HEK293T (cell line): ENCODE data around the gene TBX20.

Source experiments
- BHLHE40 ChIP-seq: fragments of 450-650 bp; IDR thresholded peaks from 2 replicates; pipeline ENCODE4 v1.6.1; 2016; ENCODE audit warnings: mild to moderate bottlenecking, moderate library complexity, borderline replicate concordance
- CTBP1 ChIP-seq: fragments of 450-650 bp; IDR thresholded peaks from 2 replicates; pipeline ENCODE4 v1.6.1; 2016; ENCODE audit warnings: borderline replicate concordance
- ELF4 ChIP-seq: fragments of 450-650 bp; IDR thresholded peaks from 2 replicates; pipeline ENCODE4 v1.6.1; 2017; ENCODE audit warnings: antibody characterized with exemption
- FOXA1 ChIP-seq: fragments of 450-650 bp; IDR thresholded peaks from 2 replicates; pipeline ENCODE4 v1.6.1; 2016; ENCODE audit warnings: mild to moderate bottlenecking
- FOXK2 ChIP-seq: fragments of 450-650 bp; IDR thresholded peaks from 2 replicates; pipeline ENCODE4 v1.6.1; 2016; ENCODE audit warnings: mild to moderate bottlenecking
- FOXM1 ChIP-seq: fragments of 450-650 bp; IDR thresholded peaks from 2 replicates; pipeline ENCODE4 v1.6.1; 2017; ENCODE audit warnings: mild to moderate bottlenecking, borderline replicate concordance
- HDGF ChIP-seq: fragments of 450-650 bp; IDR thresholded peaks from 2 replicates; pipeline ENCODE4 v1.6.1; 2017; ENCODE audit warnings: antibody characterized with exemption, borderline replicate concordance
- L3MBTL2 ChIP-seq: fragments of 450-650 bp; conservative IDR thresholded peaks from 2 replicates; pipeline ENCODE4 v1.6.1; 2016; ENCODE audit warnings: mild to moderate bottlenecking
- LEF1 ChIP-seq: fragments of 450-650 bp; IDR thresholded peaks from 2 replicates; pipeline ENCODE4 v1.6.1; 2017; ENCODE audit warnings: mild to moderate bottlenecking, borderline replicate concordance
- SP1 ChIP-seq: fragments of 450-650 bp; IDR thresholded peaks from 2 replicates; pipeline ENCODE4 v1.6.1; 2017
- SUZ12 ChIP-seq: fragments of 450-650 bp; IDR thresholded peaks from 2 replicates; pipeline ENCODE4 v1.6.1; 2016; ENCODE audit warnings: mild to moderate bottlenecking
- TARDBP ChIP-seq: fragments of 450-650 bp; IDR thresholded peaks from 2 replicates; pipeline ENCODE4 v1.6.1; 2016
- TF ChIP-seq, protein P1 (sequence below): fragments of 450-650 bp; IDR thresholded peaks from 2 replicates; pipeline ENCODE4 v1.6.1; 2016

- no peak for TF ChIP-seq L3MBTL2
- TF ChIP-seq CTBP1: no peak
- no peak for TF ChIP-seq BHLHE40
- TF ChIP-seq HDGF: no peak
- no peak for TF ChIP-seq TARDBP
- no peak for TF ChIP-seq ELF4
- TF ChIP-seq, protein P1, sequence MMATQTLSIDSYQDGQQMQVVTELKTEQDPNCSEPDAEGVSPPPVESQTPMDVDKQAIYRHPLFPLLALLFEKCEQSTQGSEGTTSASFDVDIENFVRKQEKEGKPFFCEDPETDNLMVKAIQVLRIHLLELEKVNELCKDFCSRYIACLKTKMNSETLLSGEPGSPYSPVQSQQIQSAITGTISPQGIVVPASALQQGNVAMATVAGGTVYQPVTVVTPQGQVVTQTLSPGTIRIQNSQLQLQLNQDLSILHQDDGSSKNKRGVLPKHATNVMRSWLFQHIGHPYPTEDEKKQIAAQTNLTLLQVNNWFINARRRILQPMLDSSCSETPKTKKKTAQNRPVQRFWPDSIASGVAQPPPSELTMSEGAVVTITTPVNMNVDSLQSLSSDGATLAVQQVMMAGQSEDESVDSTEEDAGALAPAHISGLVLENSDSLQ: no peak
- no peak for TF ChIP-seq SP1
- no peak for TF ChIP-seq FOXM1
- TF ChIP-seq FOXA1: no peak
- no peak for TF ChIP-seq FOXK2
- no peak for TF ChIP-seq LEF1
- no peak for TF ChIP-seq SUZ12
Measured at GRCh38 chr7:35248576-35249536, 5.0 kb downstream of the TBX20 start.
